NCI-H446 treated with DMSO at 0.1 percent for 48 hours (cell line): Measurements from ENCODE around the gene PPTC7.
"Not testable (repeated sequence)": the region's sequence is repeated elsewhere in the genome, so short reads cannot be mapped to it uniquely, and the experiment has no call there.

Source experiments
- DNase-seq: peaks from one replicate; lab custom pipeline; 2025; lab: John Stamatoyannopoulos, UW

PPTC7 gene

DNA sequence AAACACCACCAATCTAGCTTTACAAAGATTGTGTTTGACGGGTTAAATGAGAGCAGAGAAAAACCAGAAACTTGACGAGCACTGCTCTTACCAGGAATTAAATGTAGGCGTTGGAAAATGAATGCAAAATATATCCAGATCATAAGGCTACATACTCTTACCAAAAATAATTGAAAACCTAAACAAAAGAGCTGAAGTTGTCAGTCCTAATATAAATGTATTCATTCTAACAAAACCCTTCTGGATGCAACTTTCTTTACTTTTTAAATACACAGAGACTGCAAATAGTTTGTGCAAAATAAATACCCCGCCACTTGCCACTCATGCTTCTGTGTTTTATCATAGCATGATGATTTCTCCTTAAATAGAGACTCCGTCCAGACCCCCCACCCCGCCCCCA, 48.3 kb downstream of the PPTC7 start:
- no peak for DNase-seq

DNA sequence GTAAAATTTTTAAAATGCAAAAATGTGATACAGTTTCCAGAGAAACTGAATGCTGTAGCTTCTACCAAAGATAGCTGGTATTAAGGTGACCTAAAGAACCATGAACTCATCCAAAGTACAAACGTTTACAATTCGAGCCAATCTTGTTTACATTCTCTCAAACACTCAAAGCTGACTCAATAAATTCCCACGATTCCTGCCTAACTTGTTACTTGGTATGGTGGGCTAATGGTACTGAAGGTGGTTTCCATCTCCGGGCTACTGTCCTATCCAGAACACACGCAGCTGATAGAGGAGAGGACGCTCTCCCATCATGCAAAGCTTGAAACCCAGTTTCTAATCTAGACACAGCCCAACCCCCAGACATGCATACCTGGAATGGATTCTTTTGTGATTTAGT, 49.5 kb downstream of the PPTC7 start:
- DNase-seq = no peak

DNA sequence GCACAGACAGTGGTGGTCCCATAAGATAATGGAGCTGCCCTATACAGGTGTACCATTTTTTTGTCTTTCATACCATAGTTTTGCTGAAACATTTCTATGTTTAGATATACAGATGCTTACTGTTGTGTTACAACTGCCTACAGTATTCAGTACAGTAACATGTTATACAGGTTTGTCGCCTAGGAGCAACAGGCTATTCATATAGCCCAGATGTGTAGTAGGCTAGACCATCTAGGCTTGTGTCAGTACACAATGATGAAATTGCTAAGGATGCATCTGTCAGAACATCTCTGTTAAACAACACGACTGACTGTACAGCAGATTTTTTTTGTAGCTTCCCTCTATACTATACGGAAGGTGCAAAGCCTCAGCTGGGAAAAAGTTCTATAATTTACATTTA, 50.5 kb downstream of the PPTC7 start:
- DNase-seq = no peak

DNA sequence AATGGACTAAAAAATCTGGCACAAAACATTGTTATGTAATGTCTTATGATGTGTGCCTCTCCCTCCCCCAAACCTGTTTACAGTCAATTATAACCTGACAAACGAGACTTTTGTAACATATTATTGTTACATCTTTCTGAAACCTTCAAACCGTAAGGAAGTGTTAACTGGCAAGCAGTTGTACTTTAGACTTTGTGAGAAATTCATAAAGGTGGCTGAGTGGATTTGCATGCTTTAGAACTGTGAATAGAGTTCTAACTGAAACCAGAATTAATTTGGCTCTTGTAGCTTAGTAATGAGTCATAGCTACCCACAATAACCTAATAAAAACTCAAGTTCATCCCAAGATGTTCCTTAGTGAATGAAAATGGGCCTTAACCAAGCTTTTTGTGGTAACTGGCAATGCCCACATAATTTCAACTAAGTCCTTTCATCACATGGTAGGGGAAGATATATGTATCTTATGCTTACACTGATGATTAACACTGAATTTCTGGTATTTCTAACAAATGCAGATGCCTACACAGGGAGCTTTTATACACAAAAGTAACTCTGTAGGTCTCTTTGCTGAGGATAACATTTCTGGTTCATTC, 51.3 kb downstream of the PPTC7 start:
- DNase-seq = no peak

DNA sequence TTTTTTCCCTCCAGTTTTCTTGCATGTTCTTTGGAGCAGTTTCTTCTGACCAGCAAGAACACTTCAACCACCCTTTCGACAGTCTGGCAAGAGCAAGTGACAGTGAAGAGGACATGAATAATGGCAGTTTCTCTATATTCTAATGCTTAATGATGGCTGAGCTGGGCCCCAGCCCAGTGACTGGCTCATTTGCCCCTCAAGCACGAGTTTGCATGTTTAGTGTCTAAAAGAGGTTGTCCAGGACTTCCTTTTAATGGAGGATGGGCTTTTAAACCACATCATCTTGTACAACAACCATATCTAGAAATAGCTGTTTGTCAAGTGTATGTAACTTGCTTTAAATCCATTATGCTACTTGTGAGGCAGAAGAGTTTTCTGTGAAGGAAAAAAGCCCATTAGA, 52.6 kb downstream of the PPTC7 start:
- no peak for DNase-seq

DNA sequence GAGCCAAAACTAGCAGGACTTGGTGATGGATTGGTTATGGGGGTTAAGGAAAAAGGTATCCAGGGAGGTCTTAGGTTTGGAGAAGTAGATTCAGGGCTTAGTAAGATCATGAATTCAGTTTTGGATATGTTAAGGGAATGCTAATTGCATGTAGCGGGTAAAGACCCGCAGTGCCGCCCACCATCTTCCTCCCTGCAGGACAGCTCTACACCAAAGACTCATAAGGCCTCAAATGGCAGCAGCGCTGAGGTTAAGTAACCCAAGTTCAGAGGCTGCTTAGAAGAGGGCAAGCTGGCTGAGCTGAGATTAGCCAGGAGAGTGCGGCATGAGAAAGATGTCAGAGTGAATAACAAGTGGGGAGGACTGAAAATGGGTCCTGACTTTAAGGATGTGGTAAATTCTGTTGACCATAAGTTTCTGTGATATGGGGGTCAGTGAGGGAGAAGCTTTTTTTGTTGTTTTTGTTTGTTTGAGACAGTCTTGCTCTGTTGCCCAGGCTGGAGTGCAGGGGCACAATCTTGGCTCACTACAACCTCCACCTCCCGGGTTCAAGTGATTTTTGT, 54.8 kb downstream of the PPTC7 start:
- DNase-seq = no peak

DNA sequence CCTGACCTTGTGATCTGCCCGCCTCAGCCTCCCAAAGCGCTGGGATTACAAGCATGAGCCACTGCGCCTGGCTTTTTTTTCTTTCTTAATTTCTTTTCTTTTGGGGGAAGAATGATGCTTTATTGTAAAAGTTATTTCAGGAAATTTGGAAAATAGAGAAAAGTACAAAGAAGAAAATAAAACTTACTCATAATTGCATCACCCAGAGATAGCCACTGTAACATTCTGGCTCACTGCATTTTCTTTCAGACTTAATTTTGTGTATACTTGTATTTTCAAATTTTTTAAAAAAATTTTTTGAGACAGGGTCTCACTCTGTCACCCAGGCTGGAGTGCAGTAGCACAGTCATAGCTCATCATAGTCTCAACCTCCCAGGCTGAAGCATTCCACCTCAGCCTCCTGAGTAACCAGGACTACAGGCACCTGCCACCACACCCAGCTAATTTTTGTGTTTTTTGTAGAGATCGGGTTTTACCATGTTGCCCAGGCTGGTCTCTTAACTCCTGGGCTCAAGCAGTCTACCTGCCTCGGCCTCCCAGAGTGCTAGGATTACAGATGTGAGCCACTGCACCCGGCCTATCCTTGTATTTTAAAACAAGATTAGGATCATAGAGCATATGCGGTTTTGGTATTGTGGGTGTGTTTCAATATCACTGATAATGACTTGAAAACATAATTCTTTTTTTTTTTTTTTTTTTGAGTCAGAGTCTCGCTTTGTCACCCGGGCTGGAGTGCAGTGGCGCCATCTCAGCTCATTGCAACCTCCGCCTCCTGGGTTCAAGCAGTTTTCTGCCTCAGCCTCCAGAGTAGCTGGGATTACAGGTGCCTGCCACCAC, 62.0 kb downstream of the PPTC7 start:
- not testable (repeated sequence) for DNase-seq

DNA sequence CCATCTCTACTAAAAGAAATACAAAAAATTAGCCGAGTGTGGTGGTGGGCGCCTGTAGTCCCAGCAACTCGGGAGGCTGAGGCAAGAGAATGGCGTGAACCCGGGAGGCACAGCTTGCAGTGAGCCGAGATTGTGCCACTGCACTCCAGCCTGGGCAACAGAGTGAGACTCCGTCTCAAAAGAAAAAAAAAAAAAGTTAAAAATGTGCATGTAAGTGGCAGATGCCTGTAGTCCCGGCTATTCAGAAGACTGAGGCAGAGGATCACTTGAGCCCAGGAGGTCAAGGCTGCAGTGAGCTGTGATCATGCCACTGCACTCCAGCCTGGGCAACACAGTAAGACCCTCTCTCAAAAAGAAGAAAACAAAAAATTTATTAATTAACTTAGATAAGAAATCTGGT, 65.1 kb downstream of the PPTC7 start:
- not testable (repeated sequence) for DNase-seq

DNA sequence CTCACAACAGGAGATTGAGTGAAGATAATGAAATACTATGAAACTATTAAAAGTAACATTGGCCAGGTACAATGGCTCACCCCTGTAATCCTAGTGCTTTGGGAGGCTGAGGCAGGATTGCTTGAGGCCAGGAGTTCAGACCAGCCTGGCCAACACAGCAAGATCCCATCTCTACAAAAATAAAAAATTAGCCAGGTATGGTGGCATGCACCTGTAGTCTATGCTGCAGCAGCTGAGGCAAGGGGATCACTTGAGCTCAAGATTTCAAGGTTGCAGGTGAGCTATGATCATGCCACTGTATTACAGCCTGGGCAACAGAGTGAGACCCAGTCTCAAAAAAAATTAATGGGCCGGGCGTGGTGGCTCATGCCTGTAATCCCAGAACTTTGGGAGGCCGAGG, 66.1 kb downstream of the PPTC7 start:
- DNase-seq = no peak

DNA sequence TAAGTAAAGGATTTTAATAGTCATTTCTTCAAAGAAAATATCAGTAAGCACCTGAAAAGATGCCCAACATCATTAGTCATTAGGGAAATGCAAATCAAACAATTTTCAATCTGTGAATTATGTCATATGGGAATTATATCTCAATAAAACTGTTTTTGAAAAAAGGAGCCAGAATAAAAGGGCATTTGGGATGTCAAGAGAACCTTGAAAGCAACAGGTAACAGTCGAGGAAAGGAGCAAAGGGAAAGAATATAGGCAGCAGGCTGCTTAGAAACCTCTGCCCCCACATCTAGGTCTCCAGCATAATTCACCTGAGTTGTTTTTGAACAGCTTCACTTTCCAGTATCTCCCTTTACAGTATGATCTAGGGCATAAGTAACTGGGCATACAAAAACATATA, 68.8 kb downstream of the PPTC7 start:
- DNase-seq = no peak

DNA sequence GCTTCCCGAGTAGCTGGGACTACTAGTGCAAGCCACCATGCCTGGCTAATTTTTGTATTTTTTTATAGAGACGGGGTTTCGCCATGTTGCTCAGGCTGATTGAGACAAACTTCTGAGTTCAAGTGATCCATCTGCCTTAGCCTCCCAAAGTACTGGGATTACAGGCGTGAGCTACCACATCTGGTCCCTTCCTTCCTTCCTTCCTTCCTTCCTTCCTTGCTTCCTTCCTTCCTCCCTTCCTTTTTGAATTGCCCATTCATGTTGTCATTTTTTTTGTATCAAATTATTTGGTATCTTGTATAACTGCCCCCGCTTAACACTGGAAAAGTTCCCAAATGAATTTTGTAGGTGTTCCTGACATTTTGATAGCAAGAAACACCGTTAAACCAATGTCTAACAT, 69.3 kb downstream of the PPTC7 start:
- DNase-seq = no peak

DNA sequence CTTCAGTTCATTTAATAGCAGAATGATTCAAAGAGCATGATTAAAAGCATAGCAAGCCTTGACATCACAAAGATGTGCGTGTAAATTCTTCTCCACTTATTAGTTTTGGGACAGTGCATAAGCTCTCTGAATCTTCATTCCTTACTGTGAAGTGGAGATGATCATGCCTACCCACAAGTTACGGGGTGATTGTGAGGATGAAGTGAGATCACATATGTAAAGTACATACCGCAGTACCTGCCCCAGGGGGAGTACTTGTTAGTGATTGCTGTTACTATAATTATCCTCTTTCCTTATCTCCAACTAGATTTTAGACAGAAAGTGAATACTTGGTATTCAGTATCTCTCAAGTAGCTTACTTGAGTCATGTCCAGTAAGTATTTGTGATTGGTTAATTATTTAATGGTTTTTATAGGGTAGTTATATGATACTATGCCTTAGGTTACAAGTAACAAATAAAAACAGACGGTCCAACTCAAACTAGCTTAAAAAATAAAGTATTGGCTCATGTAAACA, 75.0 kb downstream of the PPTC7 start:
- no peak for DNase-seq

DNA sequence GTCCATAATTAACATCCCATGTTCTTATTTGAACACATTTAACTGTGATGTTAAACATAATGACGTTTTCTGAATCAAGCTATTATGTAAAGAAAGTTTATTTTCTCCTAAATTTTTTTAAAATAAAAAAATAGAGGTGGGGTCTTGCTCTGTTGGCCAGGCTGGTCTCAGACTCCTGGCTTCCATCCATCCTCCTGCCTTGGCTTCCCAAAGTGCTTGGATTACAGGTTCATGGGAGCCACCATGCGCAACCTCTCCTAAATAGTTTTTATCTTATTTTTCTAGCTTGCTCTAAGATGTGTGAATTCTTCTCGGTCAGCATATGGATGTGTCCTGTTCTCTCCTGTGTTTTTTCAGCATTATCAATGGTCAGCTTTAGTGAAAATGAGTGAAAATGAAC, 77.8 kb downstream of the PPTC7 start:
- no peak for DNase-seq

DNA sequence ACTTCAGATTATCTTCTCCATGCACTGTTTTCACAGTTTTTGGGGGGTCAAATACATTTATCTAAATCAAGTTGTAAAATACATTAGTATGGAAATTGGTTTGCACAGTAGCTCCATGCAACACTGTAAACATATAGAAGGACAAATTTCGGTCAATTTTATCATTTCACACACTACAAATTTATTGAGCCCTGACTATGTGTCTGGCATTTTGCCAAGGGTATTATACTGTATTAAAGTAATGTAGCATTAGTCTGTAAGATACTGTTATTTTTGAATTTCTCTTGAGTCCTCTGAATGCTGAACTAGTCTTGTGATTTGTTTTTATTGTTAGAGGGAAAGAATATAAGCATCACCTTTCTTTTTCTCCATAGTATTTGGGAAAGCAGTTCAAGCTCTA, 79.7 kb downstream of the PPTC7 start:
- DNase-seq = no peak

DNA sequence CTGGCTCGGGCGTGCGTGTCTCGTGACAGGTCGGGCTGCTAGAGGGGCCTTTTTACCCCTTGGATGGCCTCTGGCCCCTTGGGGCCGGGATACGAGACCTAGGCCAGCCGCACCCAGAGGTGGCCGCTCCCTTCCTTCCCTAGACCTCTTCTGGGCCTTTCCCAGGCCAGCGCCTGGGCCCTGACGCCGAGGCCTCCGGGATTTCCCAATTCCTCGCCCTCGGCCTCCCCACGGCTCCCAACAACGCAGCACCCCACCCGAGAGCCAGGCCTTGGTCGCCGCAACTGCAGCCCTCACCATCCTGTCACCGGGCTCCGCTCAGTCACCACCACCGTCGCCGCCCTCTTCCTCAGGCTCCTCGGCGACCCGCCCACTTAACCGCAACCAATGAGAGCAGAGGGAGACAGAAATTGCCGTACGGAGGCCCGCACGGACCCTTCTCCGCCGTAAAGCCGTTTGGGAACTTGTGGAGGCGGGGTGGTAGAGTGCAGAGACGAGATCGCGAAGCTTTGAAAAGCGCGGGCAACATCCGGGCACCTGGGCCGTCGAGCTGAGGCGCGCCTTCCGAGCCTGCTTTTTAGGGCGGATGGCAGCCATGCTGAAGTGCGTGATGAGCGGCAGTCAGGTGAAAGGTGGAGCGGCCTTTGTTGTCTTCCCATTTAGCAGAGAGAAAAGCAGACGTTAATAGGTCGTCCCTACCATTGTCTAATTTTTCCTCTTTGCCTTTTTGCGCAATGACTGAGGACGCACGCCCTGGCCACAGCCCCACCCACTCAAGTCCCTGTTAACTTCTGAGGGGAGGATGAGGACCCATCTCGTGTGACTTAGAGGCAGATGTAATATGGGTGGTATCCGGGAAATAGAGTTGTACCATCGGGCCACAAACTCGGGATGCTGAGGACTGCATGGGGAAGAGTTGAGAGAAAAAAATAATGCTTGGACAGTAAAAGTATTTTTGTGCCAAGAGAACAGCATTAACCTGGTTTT, 81.1 kb downstream of the PPTC7 start, which contains the start of the genes RAD9B and VPS29:
RAD9B (plus strand) TSS at position 580 of the 987 bp plus-strand sequence; CDS start at position 587, 7 bp downstream.
VPS29 (minus strand) TSS at position 360 of the 987 bp plus-strand sequence; CDS start at position 300, 60 bp downstream.
- DNase-seq = peak; percentile 91

DNA sequence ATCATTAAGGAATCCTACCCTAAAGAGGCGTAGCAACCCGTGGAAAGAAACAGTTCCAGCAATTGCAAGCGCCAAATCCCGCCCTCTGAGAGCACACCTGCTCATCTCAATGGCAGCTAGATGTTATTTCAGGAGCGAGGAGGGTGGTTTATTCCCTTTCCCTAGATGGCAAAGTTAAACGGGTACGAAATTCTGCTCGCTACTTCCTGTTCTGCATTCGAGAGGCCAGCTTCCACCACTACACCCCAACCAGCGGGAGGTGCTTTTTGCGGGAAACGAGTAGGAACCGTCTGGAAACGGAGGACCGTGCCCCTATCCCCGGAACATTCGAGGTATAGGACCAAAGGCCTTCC, 81.7 kb downstream of the PPTC7 start:
- DNase-seq = no peak

DNA sequence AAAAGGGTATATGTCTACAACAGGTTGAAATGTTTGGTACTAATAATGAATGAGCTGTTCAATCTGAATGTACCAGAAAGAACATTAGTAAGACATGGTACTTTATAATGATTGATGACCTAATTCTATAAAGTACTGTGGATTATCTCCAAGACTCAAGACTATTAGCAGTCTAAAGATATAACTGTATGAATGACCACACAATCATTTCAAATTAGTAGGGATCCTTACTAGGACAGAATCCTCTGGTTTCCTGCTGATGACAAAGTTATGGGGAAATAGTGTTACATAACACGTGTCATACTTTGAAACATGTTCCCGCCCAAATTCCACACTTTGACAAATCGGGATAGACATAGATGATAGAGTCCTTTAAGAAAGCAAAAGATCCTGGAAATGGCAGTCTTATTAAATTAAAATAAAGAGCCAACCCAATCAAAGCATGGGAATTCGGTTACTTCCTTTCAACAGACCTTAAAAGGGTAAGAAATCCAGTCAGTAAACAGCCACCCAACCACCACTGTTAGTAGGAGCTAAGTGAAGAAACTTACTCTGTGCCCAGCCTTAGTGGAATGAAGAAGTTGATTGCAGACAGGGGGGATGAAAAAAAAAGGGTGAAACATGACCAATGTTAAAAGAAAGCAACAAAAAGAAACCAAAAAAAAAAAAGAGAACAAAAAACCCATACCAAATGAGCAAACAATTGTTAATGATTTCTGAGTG, 84.0 kb downstream of the PPTC7 start:
- no peak for DNase-seq
